MM.1S (cell line): ENCODE data around the gene MAD1L1.

Experiments
- EZH2 ChIP-seq: fragments of 300-600 bp; sonication (generic); optimal IDR thresholded peaks from 2 replicates; pipeline ENCODE3; 2017; ENCODE audit warnings: low read depth, mild to moderate bottlenecking, antibody characterized with exemption, low read length, mixed read lengths
- TF ChIP-seq, protein P1 (sequence below): fragments of 300-600 bp; sonication (generic); IDR thresholded peaks from 2 replicates; pipeline ENCODE4 v1.5.1; 2016; ENCODE audit warnings: antibody characterized with exemption, low read length, mixed read lengths

DNA sequence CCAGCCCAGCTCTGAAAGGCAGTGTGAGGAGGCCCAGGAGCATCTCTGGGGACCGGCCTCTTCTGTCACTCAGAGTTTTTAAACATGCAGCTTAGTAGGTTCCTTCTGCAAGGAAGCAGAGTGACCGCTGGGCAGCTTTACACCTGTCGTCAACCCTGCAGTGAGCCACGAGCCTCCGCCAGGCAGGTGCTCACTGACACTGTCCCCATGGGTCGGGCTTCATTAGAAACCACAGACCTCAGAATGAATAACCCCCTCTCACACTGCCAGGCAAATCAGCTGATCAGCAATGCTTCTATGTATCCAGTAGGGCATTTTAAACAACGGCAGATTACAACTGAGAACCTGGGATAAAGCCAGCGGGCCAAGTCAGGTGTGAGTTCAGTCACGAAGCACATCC, 106.1 kb downstream of the MAD1L1 start:
- TF ChIP-seq, protein P1, sequence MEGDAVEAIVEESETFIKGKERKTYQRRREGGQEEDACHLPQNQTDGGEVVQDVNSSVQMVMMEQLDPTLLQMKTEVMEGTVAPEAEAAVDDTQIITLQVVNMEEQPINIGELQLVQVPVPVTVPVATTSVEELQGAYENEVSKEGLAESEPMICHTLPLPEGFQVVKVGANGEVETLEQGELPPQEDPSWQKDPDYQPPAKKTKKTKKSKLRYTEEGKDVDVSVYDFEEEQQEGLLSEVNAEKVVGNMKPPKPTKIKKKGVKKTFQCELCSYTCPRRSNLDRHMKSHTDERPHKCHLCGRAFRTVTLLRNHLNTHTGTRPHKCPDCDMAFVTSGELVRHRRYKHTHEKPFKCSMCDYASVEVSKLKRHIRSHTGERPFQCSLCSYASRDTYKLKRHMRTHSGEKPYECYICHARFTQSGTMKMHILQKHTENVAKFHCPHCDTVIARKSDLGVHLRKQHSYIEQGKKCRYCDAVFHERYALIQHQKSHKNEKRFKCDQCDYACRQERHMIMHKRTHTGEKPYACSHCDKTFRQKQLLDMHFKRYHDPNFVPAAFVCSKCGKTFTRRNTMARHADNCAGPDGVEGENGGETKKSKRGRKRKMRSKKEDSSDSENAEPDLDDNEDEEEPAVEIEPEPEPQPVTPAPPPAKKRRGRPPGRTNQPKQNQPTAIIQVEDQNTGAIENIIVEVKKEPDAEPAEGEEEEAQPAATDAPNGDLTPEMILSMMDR: no peak
- TF ChIP-seq EZH2: no peak
